ENCODE measurements around the gene KIRREL1.

KIRREL1 gene

DNA sequence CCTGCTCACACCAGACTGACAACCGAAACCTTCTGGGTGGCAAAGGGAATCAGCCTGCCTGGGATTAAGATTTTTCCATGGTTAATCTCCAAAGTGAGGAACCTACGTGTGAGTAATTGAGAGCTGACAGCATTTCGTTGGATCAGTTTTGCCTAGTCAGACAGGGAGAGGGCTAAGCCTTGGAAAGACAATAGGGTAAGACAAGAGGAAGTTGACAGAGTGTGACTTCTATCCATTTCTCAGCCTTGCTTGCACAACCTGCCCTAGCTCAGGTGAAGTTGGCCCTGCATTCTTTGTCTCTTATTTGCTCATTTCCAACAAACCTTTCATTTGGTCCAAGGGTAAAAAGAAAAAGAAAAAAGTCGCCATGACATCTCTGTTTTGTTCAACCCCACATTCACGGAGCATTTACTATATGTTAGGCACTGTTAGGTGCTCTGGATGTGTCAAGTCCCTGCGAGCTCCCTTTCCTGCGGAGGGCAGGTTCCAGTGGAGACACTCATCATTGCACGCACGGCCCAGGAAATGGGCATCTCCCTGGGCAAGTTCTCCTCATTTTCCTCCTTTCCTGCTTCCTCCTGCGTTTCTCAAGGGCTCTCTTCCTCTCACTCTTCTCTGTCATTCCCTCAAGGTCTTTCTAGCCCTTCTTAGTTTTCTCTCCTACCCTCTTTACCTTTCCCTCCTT lies 23.3 kb downstream of the KIRREL1 start:
- ChIA-PET CTCF (interaction anchor here (0.7 to 1.0 kb wide), 2 partner anchors 18 to 70 kb away, joined by 3 read pairs; no protein-coding TSS in a partner anchor), POLR2A (no interaction called here)
- TF ChIP-seq CTCF (IDR thresholded peaks at IDR 0.05; ENCODE audit: control extremely low read depth, extremely low read depth, low read depth, missing control alignments), result no peak
- DNase-seq (ENCODE audit: extremely low spot score), result no peak

DNA sequence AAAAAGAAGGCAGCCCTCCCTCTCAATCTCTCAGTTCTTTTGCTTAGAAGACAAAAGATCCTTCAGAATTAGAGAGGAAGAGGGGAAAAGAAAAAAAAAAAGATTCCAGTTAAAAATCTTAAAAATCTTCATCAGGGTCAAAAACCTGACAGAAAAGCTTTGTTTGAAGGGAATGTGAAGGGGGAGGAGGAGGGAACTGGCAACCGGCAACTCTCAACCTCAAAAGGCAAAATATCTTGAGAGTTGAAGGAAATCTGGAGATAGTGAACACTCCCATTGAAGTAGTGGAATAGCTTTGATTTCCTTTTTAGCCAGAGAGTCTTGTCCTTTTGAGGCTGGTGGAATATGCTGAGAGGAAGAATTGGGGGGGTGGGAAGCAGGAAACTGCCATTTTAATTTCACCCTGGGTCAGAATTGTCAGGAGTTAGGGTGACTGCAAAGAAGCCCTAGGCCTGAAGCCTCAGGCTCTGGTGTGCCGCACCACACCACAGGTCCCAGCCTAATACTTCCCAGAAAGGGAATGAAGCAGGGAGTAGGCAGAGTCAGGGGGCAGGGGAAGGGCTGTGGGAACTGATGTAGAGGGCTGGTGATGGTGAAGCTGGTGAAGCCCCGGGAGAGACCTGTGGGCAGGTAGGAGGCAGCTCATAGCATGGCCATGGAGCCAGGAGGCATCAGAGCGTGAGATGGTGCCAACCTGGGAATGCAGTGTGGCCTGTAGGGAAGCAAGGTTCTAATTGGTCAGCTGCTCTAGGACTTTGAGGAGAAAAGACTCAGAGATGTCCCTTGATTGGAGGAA lies 24.6 kb downstream of the KIRREL1 start:
- no peak for DNase-seq (ENCODE audit: extremely low spot score)

GRCh38 chr1:158019171-158019868 lies 25.9 kb downstream of the KIRREL1 start:
- no peak for TF ChIP-seq CTCF (IDR thresholded peaks at IDR 0.05; ENCODE audit: control extremely low read depth, extremely low read depth, low read depth, missing control alignments)
- ChIA-PET CTCF (interaction anchor here (1.1 kb wide), 1 partner anchor 23 kb away, joined by 3 read pairs; no protein-coding TSS in a partner anchor), POLR2A (no interaction called here)
- DNase-seq (ENCODE audit: extremely low spot score), result no peak

More for the DNA sequence above, 24.6 kb downstream of the KIRREL1 start:
- TF ChIP-seq CTCF (IDR thresholded peaks at IDR 0.05; ENCODE audit: control extremely low read depth, extremely low read depth, low read depth, missing control alignments), result no peak
- CTCF ChIA-PET, result interaction anchor here (1.0 to 1.1 kb wide), 2 partner anchors 9 to 69 kb away, joined by 3 read pairs; no protein-coding TSS in a partner anchor
- POLR2A ChIA-PET, result no interaction called here

DNA sequence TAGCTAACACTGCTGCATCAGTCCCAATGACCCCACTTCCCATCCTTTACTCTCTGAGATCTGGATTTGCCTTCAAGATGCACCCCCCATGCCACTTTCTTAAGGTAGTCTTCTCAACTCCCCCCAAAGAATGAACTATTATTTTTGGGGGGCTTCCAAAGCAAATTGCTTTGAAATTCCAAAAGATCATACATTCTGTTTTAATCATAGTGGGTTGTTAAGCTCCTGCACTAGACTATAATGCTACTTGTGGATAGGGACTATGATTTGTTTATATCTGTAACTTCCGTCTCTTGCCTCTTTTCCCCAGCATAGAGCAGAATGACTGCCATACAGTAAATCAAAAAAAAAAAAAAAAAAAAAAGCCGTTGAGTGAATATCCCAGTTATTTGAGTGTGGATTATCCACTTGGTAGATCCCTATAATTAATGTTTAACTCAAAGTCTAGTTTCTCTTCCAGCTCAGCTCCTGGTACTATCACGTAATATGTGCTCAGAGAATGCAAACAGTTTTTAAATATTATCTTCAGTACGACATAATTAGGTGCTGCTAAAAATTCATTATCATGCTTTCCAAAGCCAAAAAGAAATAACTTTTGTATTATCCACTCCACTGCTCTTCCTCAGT lies 26.9 kb downstream of the KIRREL1 start:
- POLR2A ChIA-PET, result no interaction called here
- CTCF ChIA-PET, result interaction anchor here (0.9 to 1.4 kb wide), 3 partner anchors 14 to 30 kb away, joined by 4 to 5 read pairs (median 4); no protein-coding TSS in a partner anchor
- no peak for TF ChIP-seq CTCF (IDR thresholded peaks at IDR 0.05; ENCODE audit: control extremely low read depth, extremely low read depth, low read depth, missing control alignments)
- DNase-seq (ENCODE audit: extremely low spot score), result no peak

GRCh38 chr1:158020886-158021620 lies 27.6 kb downstream of the KIRREL1 start:
- no peak for TF ChIP-seq CTCF (IDR thresholded peaks at IDR 0.05; ENCODE audit: control extremely low read depth, extremely low read depth, low read depth, missing control alignments)
- ChIA-PET POLR2A (no interaction called here), CTCF (interaction anchor here (0.9 to 1.4 kb wide), 3 partner anchors 13 to 30 kb away, joined by 4 to 5 read pairs (median 4); no protein-coding TSS in a partner anchor)
- no peak for DNase-seq (ENCODE audit: extremely low spot score)
